IMR-90 (cell line): ENCODE results near the gene MID1. TPM values are rescaled to one million over a fixed set of nuclear protein-coding genes. Genes with fewer than 3 reads are reported as not detected.

Source experiments
- ATAC-seq: fragments of 200-7000 bp; cut with Tn5 transposase; 2 replicates; pipeline ENCODE4 v1.9.1; 2020; ENCODE audit warnings: low read depth, mild to moderate bottlenecking, moderate library complexity
- BruUV-seq: library from RNA; stranded (reverse); fragments of 400-500 nt; replicated peaks from 2 replicates; lab custom pipeline; 2021; lab: Mats Ljungman, UMichigan
- CTCF ChIA-PET: fragments of 300-600 bp; formaldehyde crosslinking; extraction: SDS; loops from one replicate; lab custom pipeline; 2021; ENCODE audit warnings: antibody characterized with exemption; lab: Yijun Ruan, JAX
- POLR2A ChIA-PET: fragments of 300-600 bp; sonication (Branson Sonifier 250); formaldehyde crosslinking; loops from one replicate; lab custom pipeline; 2022; ENCODE audit warnings: antibody characterized with exemption; ENCODE audit not compliant: unreplicated experiment; lab: Charles Lee
- DNase-seq: peaks from one replicate; pipeline ENCODE4 v3.0.0; 2013
- H2AFZ ChIP-seq: replicated peaks from 2 replicates; pipeline ENCODE3; 2013; ENCODE audit warnings: low read length, mild to moderate bottlenecking; ENCODE audit not compliant: poor library complexity
- H2AK5ac ChIP-seq: 2 replicates; pipeline ENCODE4 v1.6.1; 2013; ENCODE audit warnings: low read depth, low read length, inconsistent platforms
- H2AK9ac ChIP-seq: replicated peaks from 2 replicates; pipeline ENCODE3; 2013; ENCODE audit warnings: mild to moderate bottlenecking, low read depth, low read length, moderate library complexity; ENCODE audit not compliant: poor library complexity
- H2BK120ac ChIP-seq: 2 replicates; pipeline ENCODE4 v1.6.1; 2013; ENCODE audit warnings: low read depth, low read length, inconsistent platforms
- H2BK15ac ChIP-seq: 3 replicates; pipeline ENCODE4 v1.6.1; 2013; ENCODE audit warnings: low read depth, low read length, inconsistent platforms
- H2BK20ac ChIP-seq: 2 replicates; pipeline ENCODE4 v1.6.1; 2013; ENCODE audit warnings: low read depth, mild to moderate bottlenecking, inconsistent platforms, low read length, moderate library complexity
- H2BK5ac ChIP-seq: 2 replicates; pipeline ENCODE4 v1.6.1; 2013; ENCODE audit warnings: mild to moderate bottlenecking, low read depth, low read length, inconsistent platforms; ENCODE audit not compliant: poor library complexity, severe bottlenecking
- H3K14ac ChIP-seq: replicated peaks from 2 replicates; pipeline ENCODE4 v1.6.1; 2013; ENCODE audit warnings: low read depth, low read length, inconsistent platforms
- H3K18ac ChIP-seq: 2 replicates; pipeline ENCODE4 v1.6.1; 2013; ENCODE audit warnings: low read depth, low read length, control low read depth
- H3K23ac ChIP-seq: 2 replicates; pipeline ENCODE4 v1.6.1; 2013; ENCODE audit warnings: low read depth, low read length, inconsistent platforms
- H3K27ac ChIP-seq: 2 replicates; pipeline ENCODE4 v1.5.1; 2013; ENCODE audit warnings: mild to moderate bottlenecking, control low read depth, low read length; ENCODE audit not compliant: insufficient read depth
- H3K27me3 ChIP-seq: 2 replicates; pipeline ENCODE4 v1.6.1; 2013; ENCODE audit warnings: low read length; ENCODE audit not compliant: control insufficient read depth, insufficient read depth
- H3K36me3 ChIP-seq: 2 replicates; pipeline ENCODE4 v1.6.1; 2013; ENCODE audit warnings: low read length, mixed read lengths; ENCODE audit not compliant: control insufficient read depth, insufficient read depth
- H3K4ac ChIP-seq: 2 replicates; pipeline ENCODE4 v1.6.1; 2013; ENCODE audit warnings: low read depth, low read length, inconsistent platforms
- H3K4me1 ChIP-seq: 2 replicates; pipeline ENCODE4 v1.6.1; 2013; ENCODE audit warnings: low read length, mixed read lengths; ENCODE audit not compliant: control insufficient read depth, insufficient read depth
- H3K4me2 ChIP-seq: 2 replicates; pipeline ENCODE4 v1.6.1; 2013; ENCODE audit warnings: low read depth, mild to moderate bottlenecking, control low read depth, low read length, moderate library complexity
- H3K4me3 ChIP-seq: 2 replicates; pipeline ENCODE4 v1.5.1; 2013; ENCODE audit warnings: low read depth, mild to moderate bottlenecking, control low read depth, low read length, moderate library complexity; ENCODE audit not compliant: insufficient read depth
- H3K56ac ChIP-seq: 2 replicates; pipeline ENCODE4 v1.6.1; 2013; ENCODE audit warnings: low read length, inconsistent platforms; ENCODE audit not compliant: insufficient read depth; ENCODE audit errors: extremely low read depth
- H3K79me1 ChIP-seq, 2 experiments: 2 replicates each; pipeline ENCODE4 v1.6.1; 2013; ENCODE audit warnings: low read length in 2 of 2, inconsistent platforms in 1 of 2, low read depth in 1 of 2
- H3K9ac ChIP-seq: 2 replicates; pipeline ENCODE4 v1.6.1; 2013; ENCODE audit warnings: low read depth, low read length, control low read depth
- H3K9me1 ChIP-seq: 2 replicates; pipeline ENCODE4 v1.6.1; 2013; ENCODE audit warnings: low read length, inconsistent platforms; ENCODE audit not compliant: insufficient read depth
- H3K9me3 ChIP-seq: 2 replicates; pipeline ENCODE4 v1.6.1; 2013; ENCODE audit warnings: low read length; ENCODE audit not compliant: control insufficient read depth, insufficient read depth
- H4K20me1 ChIP-seq: 2 replicates; pipeline ENCODE4 v1.6.1; 2013; ENCODE audit warnings: low read length, inconsistent platforms; ENCODE audit not compliant: insufficient read depth
- H4K5ac ChIP-seq: 2 replicates; pipeline ENCODE4 v1.6.1; 2013; ENCODE audit warnings: mild to moderate bottlenecking, low read depth, low read length, control low read depth
- H4K8ac ChIP-seq, 2 experiments: 2 replicates each; pipeline ENCODE4 v1.6.1; 2013; ENCODE audit warnings: low read depth in 2 of 2, low read length in 2 of 2, control low read depth in 1 of 2, inconsistent platforms in 1 of 2
- H4K91ac ChIP-seq: 2 replicates; pipeline ENCODE4 v1.6.1; 2013; ENCODE audit warnings: low read depth, low read length, inconsistent platforms; ENCODE audit not compliant: insufficient read depth
- BHLHE40 ChIP-seq: fragments of 150-350 bp; IDR thresholded peaks from 2 replicates; pipeline ENCODE4 v1.6.1; 2016; ENCODE audit warnings: mild to moderate bottlenecking, low read depth, low read length
- CEBPB ChIP-seq: IDR thresholded peaks from 2 replicates; pipeline ENCODE4 v1.6.1; 2012; ENCODE audit warnings: low read depth, low read length, improper control_type of control experiment
- CHD1 ChIP-seq: IDR thresholded peaks from 2 replicates; pipeline ENCODE4 v1.6.1; 2012; ENCODE audit warnings: low read depth, low read length, improper control_type of control experiment
- FOS ChIP-seq: fragments of 150-350 bp; IDR thresholded peaks from 2 replicates; pipeline ENCODE4 v1.6.1; 2016; ENCODE audit warnings: low read depth, low read length
- MAZ ChIP-seq: IDR thresholded peaks from 2 replicates; pipeline ENCODE4 v1.6.1; 2012; ENCODE audit warnings: low read depth, mild to moderate bottlenecking, low read length, improper control_type of control experiment, moderate library complexity, borderline replicate concordance
- MXI1 ChIP-seq: IDR thresholded peaks from 2 replicates; pipeline ENCODE4 v1.6.1; 2012; ENCODE audit warnings: low read depth, mild to moderate bottlenecking, low read length, moderate library complexity, borderline replicate concordance
- NFE2L2 ChIP-seq: fragments of 150-350 bp; IDR thresholded peaks from 2 replicates; pipeline ENCODE4 v1.6.1; 2016; ENCODE audit warnings: low read depth, mild to moderate bottlenecking, low read length
- POLR2A ChIP-seq: IDR thresholded peaks from 2 replicates; pipeline ENCODE4 v1.6.1; 2012; ENCODE audit warnings: mild to moderate bottlenecking, low read depth, low read length
- RAD21 ChIP-seq: IDR thresholded peaks from 2 replicates; pipeline ENCODE4 v1.6.1; 2012; ENCODE audit warnings: low read length, improper control_type of control experiment
- RCOR1 ChIP-seq: IDR thresholded peaks from 2 replicates; pipeline ENCODE4 v1.6.1; 2012; ENCODE audit warnings: mild to moderate bottlenecking, low read length, improper control_type of control experiment; ENCODE audit not compliant: insufficient replicate concordance
- RFX5 ChIP-seq: IDR thresholded peaks from 2 replicates; pipeline ENCODE4 v1.8.0; 2012; ENCODE audit warnings: low read depth, mild to moderate bottlenecking, low read length, moderate library complexity
- WGBS, 2 experiments: methylation state at CpG; one replicate each; pipeline versions ENCODE4 v1.1.5 to v1.1.7; 2013; ENCODE audit warnings: missing lambda C conversion rate in 2 of 2; ENCODE audit not compliant: insufficient read length in 1 of 2; ENCODE audit errors: extremely low coverage in 2 of 2; 5-methylcytosine and 5-hydroxymethylcytosine counted together
- dilution Hi-C: fragments of 300-500 bp; cut with HindIII; formaldehyde crosslinking; loops from one replicate; pipeline ENCODE4 v1.14.3; 2018; ENCODE audit warnings: low sequenced_read_pairs; ENCODE audit not compliant: unreplicated experiment
- in situ Hi-C: fragments of 300-500 bp; cut with MboI; formaldehyde crosslinking; loops from 3 replicates; pipeline ENCODE4 v1.14.3; 2019; ENCODE audit warnings: low sequenced_read_pairs, inconsistent platforms, mixed read lengths
- intact Hi-C: fragments of 100-400 bp; cut with micrococcal nuclease; formaldehyde crosslinking; loops from 2 replicates; pipeline ENCODE4 v1.10.0; 2022
- polyA plus RNA-seq, 3 experiments: library from polyadenylated mRNA; depleted of rRNA; stranded (reverse); fragments of >200 nt; gene quantifications; 2 replicates each; pipeline ENCODE4 v1.2.3, GENCODE V29; 2012; ENCODE audit warnings: low replicate concordance in 1 of 3
- total RNA-seq: library from RNA; depleted of rRNA; stranded (reverse); fragments of >200 nt; gene quantifications from 2 replicates; pipeline ENCODE4 v1.2.3, GENCODE V29; 2012
- TF ChIP-seq, protein P1 (sequence below): fragments of 150-350 bp; IDR thresholded peaks from 2 replicates; pipeline ENCODE4 v1.6.1; 2016; ENCODE audit warnings: low read depth, mild to moderate bottlenecking, low read length, moderate library complexity, borderline replicate concordance
- TF ChIP-seq, protein P2 (sequence below): fragments of 150-350 bp; IDR thresholded peaks from 2 replicates; pipeline ENCODE4 v1.6.1; 2017; ENCODE audit warnings: mild to moderate bottlenecking, antibody characterized with exemption, low read length, low read depth
- TF ChIP-seq, protein P3 (sequence below): conservative IDR thresholded peaks from 2 replicates; pipeline ENCODE4 v1.5.1; 2012; ENCODE audit warnings: mild to moderate bottlenecking, low read depth, low read length, improper control_type of control experiment

The MID1 gene
- total and polyA plus RNA-seq, 2 of the 4 experiments (the other 2 are of a cell fraction): 37.2 to 106 TPM

- Histone ChIP-seq H3K27ac (no peak overlapping the region), H2BK20ac (peak overlapping the region; percentile 13; the same call in 1 of the 2 replicates), H4K5ac (no peak overlapping the region), H3K27me3 (no peaks in the 10 kb centered on the region), H3K14ac (no peak overlapping the region), H3K9me1 (peaks cover 3% of the 10 kb centered on the region; the same call in 1 of the 2 replicates), H3K4me2 (0 out of 2 replicates have a peak overlapping the region, but pooled peaks have one; percentile 42), H2BK15ac (no peak overlapping the region), H2BK120ac (no peak overlapping the region), H2BK5ac (no peak overlapping the region), H2AK5ac (no peak overlapping the region), H3K4me1 (peaks cover 7% of the 10 kb centered on the region), H2AFZ (no peak overlapping the region), H3K79me1 (peaks cover 0 to 13% of the 10 kb centered on the region in 2 experiments; a peak in 2 of 4 replicates), H3K9ac (no peak overlapping the region), H2AK9ac (no peak overlapping the region), H3K23ac (no peak overlapping the region), H3K4ac (peak overlapping the region; percentile 6; the same call in 1 of the 2 replicates), H4K91ac (no peak overlapping the region), H4K20me1 (no peaks in the 10 kb centered on the region), H3K36me3 (no peaks in the 10 kb centered on the region), H4K8ac (0 out of 4 replicates have a peak overlapping the region, but pooled peaks of 1 of the 2 experiments have one; percentile 56), H3K4me3 (no peak overlapping the region), H3K18ac (peak overlapping the region; percentile 40; the same call in 1 of the 2 replicates), H3K56ac (no peak overlapping the region), H3K9me3 (no peaks in the 10 kb centered on the region)
- TF ChIP-seq RFX5 (no peak), NFE2L2 (no peak), POLR2A (no peak), FOS (no peak), CHD1 (no peak), RAD21 (no peak), RCOR1 (no peak), MAZ (no peak), CEBPB (no peak), BHLHE40 (no peak), MXI1 (no peak)
- TF ChIP-seq, protein P1, sequence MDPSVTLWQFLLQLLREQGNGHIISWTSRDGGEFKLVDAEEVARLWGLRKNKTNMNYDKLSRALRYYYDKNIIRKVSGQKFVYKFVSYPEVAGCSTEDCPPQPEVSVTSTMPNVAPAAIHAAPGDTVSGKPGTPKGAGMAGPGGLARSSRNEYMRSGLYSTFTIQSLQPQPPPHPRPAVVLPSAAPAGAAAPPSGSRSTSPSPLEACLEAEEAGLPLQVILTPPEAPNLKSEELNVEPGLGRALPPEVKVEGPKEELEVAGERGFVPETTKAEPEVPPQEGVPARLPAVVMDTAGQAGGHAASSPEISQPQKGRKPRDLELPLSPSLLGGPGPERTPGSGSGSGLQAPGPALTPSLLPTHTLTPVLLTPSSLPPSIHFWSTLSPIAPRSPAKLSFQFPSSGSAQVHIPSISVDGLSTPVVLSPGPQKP: no peak
- TF ChIP-seq, protein P2, sequence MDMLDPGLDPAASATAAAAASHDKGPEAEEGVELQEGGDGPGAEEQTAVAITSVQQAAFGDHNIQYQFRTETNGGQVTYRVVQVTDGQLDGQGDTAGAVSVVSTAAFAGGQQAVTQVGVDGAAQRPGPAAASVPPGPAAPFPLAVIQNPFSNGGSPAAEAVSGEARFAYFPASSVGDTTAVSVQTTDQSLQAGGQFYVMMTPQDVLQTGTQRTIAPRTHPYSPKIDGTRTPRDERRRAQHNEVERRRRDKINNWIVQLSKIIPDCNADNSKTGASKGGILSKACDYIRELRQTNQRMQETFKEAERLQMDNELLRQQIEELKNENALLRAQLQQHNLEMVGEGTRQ: no peak
- TF ChIP-seq, protein P3, sequence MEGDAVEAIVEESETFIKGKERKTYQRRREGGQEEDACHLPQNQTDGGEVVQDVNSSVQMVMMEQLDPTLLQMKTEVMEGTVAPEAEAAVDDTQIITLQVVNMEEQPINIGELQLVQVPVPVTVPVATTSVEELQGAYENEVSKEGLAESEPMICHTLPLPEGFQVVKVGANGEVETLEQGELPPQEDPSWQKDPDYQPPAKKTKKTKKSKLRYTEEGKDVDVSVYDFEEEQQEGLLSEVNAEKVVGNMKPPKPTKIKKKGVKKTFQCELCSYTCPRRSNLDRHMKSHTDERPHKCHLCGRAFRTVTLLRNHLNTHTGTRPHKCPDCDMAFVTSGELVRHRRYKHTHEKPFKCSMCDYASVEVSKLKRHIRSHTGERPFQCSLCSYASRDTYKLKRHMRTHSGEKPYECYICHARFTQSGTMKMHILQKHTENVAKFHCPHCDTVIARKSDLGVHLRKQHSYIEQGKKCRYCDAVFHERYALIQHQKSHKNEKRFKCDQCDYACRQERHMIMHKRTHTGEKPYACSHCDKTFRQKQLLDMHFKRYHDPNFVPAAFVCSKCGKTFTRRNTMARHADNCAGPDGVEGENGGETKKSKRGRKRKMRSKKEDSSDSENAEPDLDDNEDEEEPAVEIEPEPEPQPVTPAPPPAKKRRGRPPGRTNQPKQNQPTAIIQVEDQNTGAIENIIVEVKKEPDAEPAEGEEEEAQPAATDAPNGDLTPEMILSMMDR: no peak
- ChIA-PET CTCF (interaction anchor here (0.6 kb wide), 1 partner anchor 39 kb away, joined by 10 read pairs; no protein-coding TSS in a partner anchor), POLR2A (no interaction called here)
- dilution Hi-C loops (no loop called here), intact Hi-C loops (no loop called here), in situ Hi-C loops (no loop called here)
- DNase-seq (peak; percentile 63), ATAC-seq (peak; percentile 59)
- no CpG with 5 or more reads among the region's 1 CpG for WGBS, 2 experiments
- BruUV-seq: no TSS peak
Measured at GRCh38 chrX:10526451-10526850, 93.9 kb downstream of the MID1 start.
